HG03045 (cell line): ENCODE data around the gene CIDEC.

Experiments used
- ATAC-seq: cut with Tn5 transposase; IDR thresholded peaks from one replicate; pipeline ENCODE4 v1.9.1; 2021; ENCODE audit warnings: mild to moderate bottlenecking, moderate library complexity; ENCODE audit not compliant: unreplicated experiment

CIDEC gene

GRCh38 chr3:9879830-9880549, at the start of gene CIDEC:
CIDEC (minus strand) TSS chr3:9880253; CDS start chr3:9878486, 1,767 bp downstream.
- no peak for ATAC-seq

- no peak for ATAC-seq
Observed at GRCh38 chr3:9928158-9928557, 48.1 kb upstream of the CIDEC start.

- no peak for ATAC-seq
Observed at GRCh38 chr3:9918261-9919038, 38.4 kb upstream of the CIDEC start.

- no peak for ATAC-seq
Observed at GRCh38 chr3:9917820-9918219, 37.8 kb upstream of the CIDEC start.

GRCh38 chr3:9916734-9917680, 37.0 kb upstream of the CIDEC start, which contains the start of gene IL17RC:
IL17RC (plus strand) TSS chr3:9917098; CDS start chr3:9917316, 218 bp downstream.
- ATAC-seq: no peak

- ATAC-seq: no peak
Observed at GRCh38 chr3:9916346-9916733, 36.3 kb upstream of the CIDEC start.

GRCh38 chr3:9915254-9916141, 35.4 kb upstream of the CIDEC start:
- ATAC-seq: no peak

GRCh38 chr3:9914559-9915253, 34.7 kb upstream of the CIDEC start:
- no peak for ATAC-seq

- ATAC-seq: no peak
Observed at GRCh38 chr3:9914011-9914410, 34.0 kb upstream of the CIDEC start.

- ATAC-seq: no peak
Observed at GRCh38 chr3:9913601-9914000, 33.5 kb upstream of the CIDEC start.

- no peak for ATAC-seq
Observed at GRCh38 chr3:9912294-9912935, 32.4 kb upstream of the CIDEC start.

GRCh38 chr3:9911863-9912262, 31.8 kb upstream of the CIDEC start:
- ATAC-seq: no peak

- no peak for ATAC-seq
Observed at GRCh38 chr3:9909221-9910013, 29.4 kb upstream of the CIDEC start.

GRCh38 chr3:9908286-9908685, 28.2 kb upstream of the CIDEC start:
- ATAC-seq: no peak

GRCh38 chr3:9906480-9906879, 26.4 kb upstream of the CIDEC start:
- ATAC-seq: no peak

- no peak for ATAC-seq
Observed at GRCh38 chr3:9903904-9904303, 23.9 kb upstream of the CIDEC start.

- ATAC-seq: no peak
Observed at GRCh38 chr3:9903238-9903624, 23.2 kb upstream of the CIDEC start.
